PC-9 (cell line): Measurements from ENCODE around the gene RASSF4. TPM values are rescaled to one million over a fixed set of nuclear protein-coding genes. Genes with fewer than 3 reads are reported as not detected.

ENCODE experiments used
- BruUV-seq: library from RNA; stranded (reverse); fragments of 400-500 nt; replicated peaks from 2 replicates; lab custom pipeline; 2021; lab: Mats Ljungman, UMichigan
- CTCF ChIA-PET: fragments of 300-600 bp; sonication (Branson Sonifier 250); formaldehyde crosslinking; loops from one replicate; lab custom pipeline; 2022; ENCODE audit warnings: antibody characterized with exemption; lab: Charles Lee
- POLR2A ChIA-PET: fragments of 300-600 bp; sonication (Branson Sonifier 250); formaldehyde crosslinking; loops from one replicate; lab custom pipeline; 2022; ENCODE audit warnings: antibody characterized with exemption; ENCODE audit not compliant: unreplicated experiment; lab: Charles Lee
- DNase-seq, 2 experiments: peaks; one replicate each; pipeline versions ENCODE4 v3.0.0 to v3.0.0-alpha.2; 2015 to 2022; ENCODE audit warnings: mixed read lengths in 1 of 2
- H2AFZ ChIP-seq: fragments of 200-600 bp; sonication (generic); 2 replicates; pipeline ENCODE4 v1.8.1; 2017; ENCODE audit warnings: antibody characterized with exemption
- H3F3A ChIP-seq: fragments of 200-600 bp; sonication (generic); 2 replicates; pipeline ENCODE4 v1.8.1; 2017; ENCODE audit warnings: antibody characterized with exemption, mild to moderate bottlenecking, low read depth; ENCODE audit not compliant: insufficient read depth
- H3K27ac ChIP-seq: fragments of 200-600 bp; sonication (generic); 2 replicates; pipeline ENCODE4 v1.6.1; 2016; ENCODE audit warnings: mixed run types
- H3K27me3 ChIP-seq: fragments of 200-600 bp; sonication (generic); 2 replicates; pipeline ENCODE4 v1.6.1; 2016; ENCODE audit warnings: low read depth, mixed run types; ENCODE audit not compliant: insufficient read depth
- H3K36me3 ChIP-seq: fragments of 200-600 bp; sonication (generic); 2 replicates; pipeline ENCODE4 v1.6.1; 2016; ENCODE audit warnings: low read depth, mixed run types
- H3K4me1 ChIP-seq: fragments of 200-600 bp; sonication (generic); replicated peaks from 2 replicates; pipeline ENCODE4 v1.6.1; 2016; ENCODE audit warnings: mixed run types; ENCODE audit not compliant: insufficient read depth
- H3K4me2 ChIP-seq: fragments of 200-600 bp; sonication (generic); 2 replicates; pipeline ENCODE4 v1.6.1; 2017; ENCODE audit warnings: mixed run types
- H3K4me3 ChIP-seq: fragments of 200-600 bp; sonication (generic); 2 replicates; pipeline ENCODE4 v1.6.1; 2016; ENCODE audit warnings: mixed run types
- H3K79me2 ChIP-seq: fragments of 200-600 bp; sonication (generic); 2 replicates; pipeline ENCODE4 v1.6.1; 2017; ENCODE audit warnings: low read depth, mixed run types
- H3K9me2 ChIP-seq: fragments of 200-600 bp; sonication (generic); 2 replicates; pipeline ENCODE4 v1.8.1; 2017; ENCODE audit warnings: mild to moderate bottlenecking; ENCODE audit not compliant: insufficient read depth
- H3K9me3 ChIP-seq: fragments of 200-600 bp; sonication (generic); 2 replicates; pipeline ENCODE4 v1.8.1; 2016; ENCODE audit warnings: low read depth; ENCODE audit not compliant: insufficient read depth
- H4K20me1 ChIP-seq: fragments of 200-600 bp; sonication (generic); 2 replicates; pipeline ENCODE4 v1.8.1; 2017; ENCODE audit not compliant: insufficient read depth
- CTCF ChIP-seq: fragments of 200-600 bp; sonication (generic); conservative IDR thresholded peaks from 2 replicates; pipeline ENCODE4 v1.6.1; 2017; ENCODE audit warnings: mixed run types, antibody characterized with exemption, mild to moderate bottlenecking, moderate library complexity
- EZH2 ChIP-seq: fragments of 200-600 bp; sonication (generic); IDR thresholded peaks from 2 replicates; pipeline ENCODE4 v1.8.0; 2017; ENCODE audit warnings: antibody characterized with exemption, low read depth
- intact Hi-C: fragments of 100-400 bp; cut with micrococcal nuclease; formaldehyde crosslinking; loops from one replicate; pipeline ENCODE4 v1.10.0; 2022; ENCODE audit not compliant: unreplicated experiment
- total RNA-seq: library from RNA; stranded (reverse); gene quantifications from 2 replicates; pipeline ENCODE4 v1.2.3, GENCODE V29; 2021

The RASSF4 gene
- total RNA-seq, 1 experiment from 2014 or later = 6.5 TPM

GRCh38 chr10:44920252-44920651 is 39.4 kb upstream of the RASSF4 start:
- ChIA-PET POLR2A (no interaction called here), CTCF (no interaction called here)
- TF ChIP-seq CTCF = no peak
- TF ChIP-seq EZH2 = no peak
- Histone ChIP-seq H3K27me3 (peaks cover 66% of the 10 kb centered on the region), H3F3A (no peaks in the 10 kb centered on the region), H3K36me3 (no peaks in the 10 kb centered on the region), H2AFZ (no peak overlapping the region), H3K27ac (no peak overlapping the region), H3K9me3 (0 out of 2 replicates have a peak, but pooled peaks cover 4% of the 10 kb centered on the region), H3K79me2 (no peaks in the 10 kb centered on the region), H4K20me1 (no peaks in the 10 kb centered on the region), H3K9me2 (no peaks in the 10 kb centered on the region), H3K4me3 (no peak overlapping the region), H3K4me1 (no peaks in the 10 kb centered on the region), H3K4me2 (no peak overlapping the region)
- BruUV-seq = no TSS peak
- intact Hi-C loops = no loop called here
- no peak for DNase-seq

GRCh38 chr10:44921061-44921460 is 38.5 kb upstream of the RASSF4 start:
- peaks cover 59% of the 10 kb centered on the region for H3K27me3 ChIP-seq
- H4K20me1 ChIP-seq = no peaks in the 10 kb centered on the region
- 0 out of 2 replicates have a peak, but pooled peaks cover 4% of the 10 kb centered on the region for H3K9me3 ChIP-seq
- no peak overlapping the region for H3K4me3 ChIP-seq
- H3F3A ChIP-seq = no peaks in the 10 kb centered on the region
- CTCF ChIA-PET = no interaction called here
- H3K4me1 ChIP-seq = no peaks in the 10 kb centered on the region
- POLR2A ChIA-PET = no interaction called here
- intact Hi-C loops = no loop called here
- H3K36me3 ChIP-seq = no peaks in the 10 kb centered on the region
- TF ChIP-seq EZH2 = no peak
- TF ChIP-seq CTCF = no peak
- no peaks in the 10 kb centered on the region for H3K9me2 ChIP-seq
- H3K27ac ChIP-seq = no peak overlapping the region
- DNase-seq = no peak
- no peak overlapping the region for H3K4me2 ChIP-seq
- no TSS peak for BruUV-seq
- no peak overlapping the region for H2AFZ ChIP-seq
- H3K79me2 ChIP-seq = no peaks in the 10 kb centered on the region

GRCh38 chr10:44921506-44921905 is 38.1 kb upstream of the RASSF4 start:
- H3K79me2 ChIP-seq = no peaks in the 10 kb centered on the region
- H3K27ac ChIP-seq = no peak overlapping the region
- no peak overlapping the region for H3K4me2 ChIP-seq
- POLR2A ChIA-PET = no interaction called here
- DNase-seq = no peak
- H3K4me3 ChIP-seq = no peak overlapping the region
- no peaks in the 10 kb centered on the region for H3F3A ChIP-seq
- no peak overlapping the region for H2AFZ ChIP-seq
- TF ChIP-seq EZH2 (no peak), CTCF (no peak)
- no peaks in the 10 kb centered on the region for H3K4me1 ChIP-seq
- H4K20me1 ChIP-seq = no peaks in the 10 kb centered on the region
- intact Hi-C loops = no loop called here
- CTCF ChIA-PET = no interaction called here
- H3K27me3 ChIP-seq = peaks cover 55% of the 10 kb centered on the region
- 0 out of 2 replicates have a peak, but pooled peaks cover 4% of the 10 kb centered on the region for H3K9me3 ChIP-seq
- BruUV-seq = no TSS peak
- no peaks in the 10 kb centered on the region for H3K36me3 ChIP-seq
- H3K9me2 ChIP-seq = no peaks in the 10 kb centered on the region
